SK-N-SH treated with all-trans-retinoic acid at 6 μM for 48 hours (cell line): ENCODE measurements around the gene ARL15.

ENCODE experiments used
- ATAC-seq: fragments of 200-7000 bp; cut with Tn5 transposase; 3 replicates; pipeline ENCODE4 v1.9.1; 2020; ENCODE audit warnings: mild to moderate bottlenecking, moderate library complexity
- ARNTL ChIP-seq: fragments of 450-650 bp; formaldehyde crosslinking; IDR thresholded peaks from 2 replicates; pipeline ENCODE4 v1.5.0; 2020; ENCODE audit warnings: low read depth, mild to moderate bottlenecking, moderate library complexity, borderline replicate concordance
- BACH2 ChIP-seq: fragments of 250-450 bp; sonication (Bioruptor Pico); IDR thresholded peaks from 2 replicates; pipeline ENCODE4 v1.9.0; 2021; ENCODE audit warnings: mild to moderate bottlenecking, borderline replicate concordance
- CSDC2 ChIP-seq: fragments of 250-450 bp; sonication (Bioruptor Pico); IDR thresholded peaks from 2 replicates; pipeline ENCODE4 v1.5.0; 2020; ENCODE audit warnings: mild to moderate bottlenecking, moderate library complexity
- ESRRG ChIP-seq: fragments of 250-450 bp; sonication (Bioruptor Pico); IDR thresholded peaks from 2 replicates; pipeline ENCODE4 v1.6.1; 2021; ENCODE audit warnings: mild to moderate bottlenecking
- GLIS3 ChIP-seq: fragments of 250-450 bp; sonication (Bioruptor Pico); IDR thresholded peaks from 2 replicates; pipeline ENCODE4 v1.5.0; 2020; ENCODE audit warnings: mild to moderate bottlenecking, moderate library complexity
- ISL1 ChIP-seq: fragments of 250-450 bp; sonication (Bioruptor Pico); IDR thresholded peaks from 2 replicates; pipeline ENCODE4 v2.1.2; 2022; ENCODE audit warnings: mild to moderate bottlenecking, moderate library complexity
- OSR1 ChIP-seq: fragments of 250-450 bp; sonication (Bioruptor Pico); IDR thresholded peaks from 2 replicates; pipeline ENCODE4 v1.8.0; 2022; ENCODE audit warnings: moderate library complexity, mild to moderate bottlenecking, inconsistent platforms
- PPARA ChIP-seq: fragments of 250-450 bp; sonication (Bioruptor Pico); IDR thresholded peaks from 2 replicates; pipeline ENCODE4 v1.5.0; 2020; ENCODE audit warnings: mild to moderate bottlenecking, borderline replicate concordance
- RARB ChIP-seq: fragments of 250-450 bp; sonication (Bioruptor Pico); IDR thresholded peaks from 2 replicates; pipeline ENCODE4 v1.8.0; 2021; ENCODE audit warnings: mild to moderate bottlenecking, moderate library complexity
- SNAI2 ChIP-seq: fragments of 250-450 bp; sonication (Bioruptor Pico); IDR thresholded peaks from 2 replicates; pipeline ENCODE4 v1.5.0; 2020; ENCODE audit warnings: mild to moderate bottlenecking, moderate library complexity
- TCF4 ChIP-seq: fragments of 250-450 bp; sonication (Bioruptor Pico); IDR thresholded peaks from 2 replicates; pipeline ENCODE4 v1.8.0; 2021; ENCODE audit warnings: mild to moderate bottlenecking, moderate library complexity, borderline replicate concordance
- TOX ChIP-seq: fragments of 250-450 bp; sonication (Bioruptor Pico); IDR thresholded peaks from 2 replicates; pipeline ENCODE4 v1.8.0; 2021; ENCODE audit warnings: mild to moderate bottlenecking, moderate library complexity, borderline replicate concordance
- ZC3H10 ChIP-seq: fragments of 250-450 bp; sonication (Bioruptor Pico); IDR thresholded peaks from 2 replicates; pipeline ENCODE4 v1.5.1; 2021; ENCODE audit warnings: mild to moderate bottlenecking, moderate library complexity
- ZFP3 ChIP-seq: fragments of 250-450 bp; sonication (Bioruptor Pico); IDR thresholded peaks from 2 replicates; pipeline ENCODE4 v1.5.0; 2020; ENCODE audit warnings: mild to moderate bottlenecking, moderate library complexity
- ZFP30 ChIP-seq: fragments of 450-650 bp; formaldehyde crosslinking; IDR thresholded peaks from 2 replicates; pipeline ENCODE4 v1.5.0; 2022; ENCODE audit warnings: mild to moderate bottlenecking, moderate library complexity
- ZNF565 ChIP-seq: fragments of 450-650 bp; formaldehyde crosslinking; conservative IDR thresholded peaks from 2 replicates; pipeline ENCODE4 v1.5.0; 2020; ENCODE audit warnings: low read depth, mild to moderate bottlenecking, moderate library complexity
- ZNF70 ChIP-seq: fragments of 450-650 bp; formaldehyde crosslinking; IDR thresholded peaks from 2 replicates; pipeline ENCODE4 v1.5.0; 2020; ENCODE audit warnings: mild to moderate bottlenecking, moderate library complexity
- ZNF8 ChIP-seq: fragments of 450-650 bp; formaldehyde crosslinking; IDR thresholded peaks from 2 replicates; pipeline ENCODE4 v1.5.0; 2020; ENCODE audit warnings: mild to moderate bottlenecking, moderate library complexity
- TF ChIP-seq, protein P1 (sequence below): fragments of 250-450 bp; sonication (Bioruptor Pico); IDR thresholded peaks from 2 replicates; pipeline ENCODE4 v1.5.0; 2020; ENCODE audit warnings: mild to moderate bottlenecking, moderate library complexity
- TF ChIP-seq, protein P2 (sequence below): fragments of 250-450 bp; sonication (Bioruptor Pico); IDR thresholded peaks from 2 replicates; pipeline ENCODE4 v1.5.1; 2021; ENCODE audit warnings: mild to moderate bottlenecking, moderate library complexity
- TF ChIP-seq, protein P3 (sequence below): fragments of 250-450 bp; sonication (Bioruptor Pico); IDR thresholded peaks from 2 replicates; pipeline ENCODE4 v1.8.0; 2020; ENCODE audit warnings: mild to moderate bottlenecking, moderate library complexity, borderline replicate concordance
- TF ChIP-seq, protein P4 (sequence below): fragments of 250-450 bp; sonication (Bioruptor Pico); IDR thresholded peaks from 2 replicates; pipeline ENCODE4 v1.5.1; 2020; ENCODE audit warnings: low read depth, mild to moderate bottlenecking, moderate library complexity
- TF ChIP-seq, protein P5 (sequence below): fragments of 250-450 bp; sonication (Bioruptor Pico); IDR thresholded peaks from 2 replicates; pipeline ENCODE4 v1.8.0; 2021; ENCODE audit warnings: low read depth, mild to moderate bottlenecking, moderate library complexity, borderline replicate concordance

Gene ARL15

DNA sequence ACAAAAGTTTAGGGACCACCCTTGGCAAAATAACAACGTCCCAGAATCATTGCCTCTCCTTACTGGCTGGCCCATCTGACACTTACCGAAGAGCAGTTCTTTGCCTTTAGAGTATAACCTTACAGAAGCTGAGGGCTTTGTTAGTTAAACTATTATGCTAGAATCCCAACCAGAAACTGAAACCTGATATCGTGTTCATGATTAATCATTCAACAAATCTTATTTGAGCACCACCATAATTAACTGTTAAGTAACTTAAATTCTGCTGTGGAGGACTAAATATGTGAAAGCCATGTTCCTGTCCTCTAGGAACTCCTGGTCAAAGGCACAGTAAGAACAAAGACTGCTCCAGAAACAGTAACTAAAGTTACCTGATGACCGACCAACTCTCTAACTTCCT is 104.9 kb downstream of the ARL15 start (continued):
- TF ChIP-seq, protein P1, sequence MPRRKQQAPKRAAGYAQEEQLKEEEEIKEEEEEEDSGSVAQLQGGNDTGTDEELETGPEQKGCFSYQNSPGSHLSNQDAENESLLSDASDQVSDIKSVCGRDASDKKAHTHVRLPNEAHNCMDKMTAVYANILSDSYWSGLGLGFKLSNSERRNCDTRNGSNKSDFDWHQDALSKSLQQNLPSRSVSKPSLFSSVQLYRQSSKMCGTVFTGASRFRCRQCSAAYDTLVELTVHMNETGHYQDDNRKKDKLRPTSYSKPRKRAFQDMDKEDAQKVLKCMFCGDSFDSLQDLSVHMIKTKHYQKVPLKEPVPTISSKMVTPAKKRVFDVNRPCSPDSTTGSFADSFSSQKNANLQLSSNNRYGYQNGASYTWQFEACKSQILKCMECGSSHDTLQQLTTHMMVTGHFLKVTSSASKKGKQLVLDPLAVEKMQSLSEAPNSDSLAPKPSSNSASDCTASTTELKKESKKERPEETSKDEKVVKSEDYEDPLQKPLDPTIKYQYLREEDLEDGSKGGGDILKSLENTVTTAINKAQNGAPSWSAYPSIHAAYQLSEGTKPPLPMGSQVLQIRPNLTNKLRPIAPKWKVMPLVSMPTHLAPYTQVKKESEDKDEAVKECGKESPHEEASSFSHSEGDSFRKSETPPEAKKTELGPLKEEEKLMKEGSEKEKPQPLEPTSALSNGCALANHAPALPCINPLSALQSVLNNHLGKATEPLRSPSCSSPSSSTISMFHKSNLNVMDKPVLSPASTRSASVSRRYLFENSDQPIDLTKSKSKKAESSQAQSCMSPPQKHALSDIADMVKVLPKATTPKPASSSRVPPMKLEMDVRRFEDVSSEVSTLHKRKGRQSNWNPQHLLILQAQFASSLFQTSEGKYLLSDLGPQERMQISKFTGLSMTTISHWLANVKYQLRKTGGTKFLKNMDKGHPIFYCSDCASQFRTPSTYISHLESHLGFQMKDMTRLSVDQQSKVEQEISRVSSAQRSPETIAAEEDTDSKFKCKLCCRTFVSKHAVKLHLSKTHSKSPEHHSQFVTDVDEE (CRISPR knock-in tag): no peak
- TF ChIP-seq BACH2 (CRISPR knock-in tag) (no peak), ZFP30 (CRISPR knock-in tag) (no peak), OSR1 (CRISPR knock-in tag) (no peak), ESRRG (CRISPR knock-in tag) (no peak)
- TF ChIP-seq, protein P2, sequence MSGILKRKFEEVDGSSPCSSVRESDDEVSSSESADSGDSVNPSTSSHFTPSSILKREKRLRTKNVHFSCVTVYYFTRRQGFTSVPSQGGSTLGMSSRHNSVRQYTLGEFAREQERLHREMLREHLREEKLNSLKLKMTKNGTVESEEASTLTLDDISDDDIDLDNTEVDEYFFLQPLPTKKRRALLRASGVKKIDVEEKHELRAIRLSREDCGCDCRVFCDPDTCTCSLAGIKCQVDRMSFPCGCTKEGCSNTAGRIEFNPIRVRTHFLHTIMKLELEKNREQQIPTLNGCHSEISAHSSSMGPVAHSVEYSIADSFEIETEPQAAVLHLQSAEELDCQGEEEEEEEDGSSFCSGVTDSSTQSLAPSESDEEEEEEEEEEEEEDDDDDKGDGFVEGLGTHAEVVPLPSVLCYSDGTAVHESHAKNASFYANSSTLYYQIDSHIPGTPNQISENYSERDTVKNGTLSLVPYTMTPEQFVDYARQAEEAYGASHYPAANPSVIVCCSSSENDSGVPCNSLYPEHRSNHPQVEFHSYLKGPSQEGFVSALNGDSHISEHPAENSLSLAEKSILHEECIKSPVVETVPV: no peak

DNA sequence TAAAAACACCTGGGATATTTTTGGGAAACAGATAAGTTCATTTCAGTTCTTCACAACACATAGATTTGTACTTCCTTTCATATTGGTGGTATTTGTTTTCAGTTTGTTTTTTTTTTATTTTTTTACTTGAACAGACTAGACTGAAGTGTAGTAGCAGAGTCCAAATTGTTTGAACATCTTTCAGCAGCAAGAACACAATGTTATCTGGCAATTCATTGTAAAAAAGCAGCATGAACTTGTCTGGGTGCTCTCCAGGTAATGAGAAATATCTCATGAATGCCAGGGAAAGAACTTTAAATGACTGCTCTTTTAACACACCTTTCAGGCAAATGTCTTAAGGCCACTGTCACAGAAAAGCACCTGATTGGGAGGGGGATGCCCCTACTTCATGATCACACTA is 113.4 kb downstream of the ARL15 start:
- ATAC-seq: no peak
- TF ChIP-seq ZNF565 (CRISPR knock-in tag): no peak
- TF ChIP-seq ZNF8 (CRISPR knock-in tag): no peak
- TF ChIP-seq PPARA: no peak

DNA sequence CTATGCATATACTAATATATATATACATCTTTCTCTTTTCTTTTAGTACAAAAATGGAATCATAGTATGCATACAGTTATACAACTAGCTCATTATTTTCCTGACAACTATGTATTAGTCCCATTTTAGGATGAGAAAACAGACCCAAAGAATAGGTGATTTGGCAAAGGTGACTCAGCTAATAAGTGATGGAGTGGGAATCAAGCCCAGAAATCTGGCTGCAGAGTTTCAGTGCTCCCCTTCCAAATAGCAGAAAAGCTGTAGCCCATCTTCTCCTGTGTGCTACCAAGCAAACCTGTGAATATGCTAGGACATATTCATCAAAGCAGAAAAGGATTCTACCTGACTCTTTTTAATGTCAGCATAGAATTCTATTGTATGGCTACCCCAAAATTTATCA is 114.7 kb downstream of the ARL15 start:
- ATAC-seq: no peak
- no peak for TF ChIP-seq RARB (CRISPR knock-in tag)
- no peak for TF ChIP-seq ZNF565 (CRISPR knock-in tag)
- no peak for TF ChIP-seq TCF4 (CRISPR knock-in tag)
- no peak for TF ChIP-seq ARNTL
- TF ChIP-seq ISL1 (CRISPR knock-in tag): no peak
- no peak for TF ChIP-seq ZC3H10 (CRISPR knock-in tag)
- TF ChIP-seq, protein P2: no peak
- TF ChIP-seq PPARA: no peak
- TF ChIP-seq ESRRG (CRISPR knock-in tag): no peak
- TF ChIP-seq ZNF70 (CRISPR knock-in tag): no peak
- TF ChIP-seq, protein P3, sequence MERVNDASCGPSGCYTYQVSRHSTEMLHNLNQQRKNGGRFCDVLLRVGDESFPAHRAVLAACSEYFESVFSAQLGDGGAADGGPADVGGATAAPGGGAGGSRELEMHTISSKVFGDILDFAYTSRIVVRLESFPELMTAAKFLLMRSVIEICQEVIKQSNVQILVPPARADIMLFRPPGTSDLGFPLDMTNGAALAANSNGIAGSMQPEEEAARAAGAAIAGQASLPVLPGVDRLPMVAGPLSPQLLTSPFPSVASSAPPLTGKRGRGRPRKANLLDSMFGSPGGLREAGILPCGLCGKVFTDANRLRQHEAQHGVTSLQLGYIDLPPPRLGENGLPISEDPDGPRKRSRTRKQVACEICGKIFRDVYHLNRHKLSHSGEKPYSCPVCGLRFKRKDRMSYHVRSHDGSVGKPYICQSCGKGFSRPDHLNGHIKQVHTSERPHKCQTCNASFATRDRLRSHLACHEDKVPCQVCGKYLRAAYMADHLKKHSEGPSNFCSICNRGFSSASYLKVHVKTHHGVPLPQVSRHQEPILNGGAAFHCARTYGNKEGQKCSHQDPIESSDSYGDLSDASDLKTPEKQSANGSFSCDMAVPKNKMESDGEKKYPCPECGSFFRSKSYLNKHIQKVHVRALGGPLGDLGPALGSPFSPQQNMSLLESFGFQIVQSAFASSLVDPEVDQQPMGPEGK: no peak

DNA sequence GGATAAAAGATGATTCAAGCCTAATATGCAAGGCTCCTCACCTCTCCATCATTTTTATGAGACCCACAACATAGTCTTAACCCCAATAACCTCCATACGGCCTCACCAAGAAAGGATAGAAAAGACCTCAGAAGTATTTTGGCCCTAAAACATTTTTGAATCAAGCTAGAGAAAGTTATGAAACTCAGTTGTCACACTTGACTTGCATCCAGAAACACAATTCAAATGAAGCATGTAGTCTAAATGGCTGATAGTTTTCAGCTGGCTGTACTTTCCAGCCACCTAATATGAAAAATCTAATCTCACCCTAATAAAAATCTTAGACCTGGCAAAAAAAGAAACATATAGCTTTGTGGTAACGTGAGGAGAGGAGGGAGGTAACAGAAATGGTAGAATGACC is 116.1 kb downstream of the ARL15 start:
- ATAC-seq: no peak
- TF ChIP-seq CSDC2 (CRISPR knock-in tag) (no peak), OSR1 (CRISPR knock-in tag) (no peak), PPARA (no peak), SNAI2 (no peak), ZNF8 (CRISPR knock-in tag) (no peak), ZNF70 (CRISPR knock-in tag) (no peak), ZFP3 (CRISPR knock-in tag) (no peak), TOX (CRISPR knock-in tag) (no peak), GLIS3 (no peak), ESRRG (CRISPR knock-in tag) (no peak), ZC3H10 (CRISPR knock-in tag) (no peak), ARNTL (no peak), ZNF565 (CRISPR knock-in tag) (no peak), RARB (CRISPR knock-in tag) (no peak), TCF4 (CRISPR knock-in tag) (no peak), BACH2 (CRISPR knock-in tag) (no peak), ZFP30 (CRISPR knock-in tag) (no peak)
- TF ChIP-seq, protein P4, sequence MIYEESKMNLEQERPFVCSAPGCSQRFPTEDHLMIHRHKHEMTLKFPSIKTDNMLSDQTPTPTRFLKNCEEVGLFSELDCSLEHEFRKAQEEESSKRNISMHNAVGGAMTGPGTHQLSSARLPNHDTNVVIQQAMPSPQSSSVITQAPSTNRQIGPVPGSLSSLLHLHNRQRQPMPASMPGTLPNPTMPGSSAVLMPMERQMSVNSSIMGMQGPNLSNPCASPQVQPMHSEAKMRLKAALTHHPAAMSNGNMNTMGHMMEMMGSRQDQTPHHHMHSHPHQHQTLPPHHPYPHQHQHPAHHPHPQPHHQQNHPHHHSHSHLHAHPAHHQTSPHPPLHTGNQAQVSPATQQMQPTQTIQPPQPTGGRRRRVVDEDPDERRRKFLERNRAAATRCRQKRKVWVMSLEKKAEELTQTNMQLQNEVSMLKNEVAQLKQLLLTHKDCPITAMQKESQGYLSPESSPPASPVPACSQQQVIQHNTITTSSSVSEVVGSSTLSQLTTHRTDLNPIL: no peak
- TF ChIP-seq, protein P1 (CRISPR knock-in tag): no peak
- TF ChIP-seq, protein P5, sequence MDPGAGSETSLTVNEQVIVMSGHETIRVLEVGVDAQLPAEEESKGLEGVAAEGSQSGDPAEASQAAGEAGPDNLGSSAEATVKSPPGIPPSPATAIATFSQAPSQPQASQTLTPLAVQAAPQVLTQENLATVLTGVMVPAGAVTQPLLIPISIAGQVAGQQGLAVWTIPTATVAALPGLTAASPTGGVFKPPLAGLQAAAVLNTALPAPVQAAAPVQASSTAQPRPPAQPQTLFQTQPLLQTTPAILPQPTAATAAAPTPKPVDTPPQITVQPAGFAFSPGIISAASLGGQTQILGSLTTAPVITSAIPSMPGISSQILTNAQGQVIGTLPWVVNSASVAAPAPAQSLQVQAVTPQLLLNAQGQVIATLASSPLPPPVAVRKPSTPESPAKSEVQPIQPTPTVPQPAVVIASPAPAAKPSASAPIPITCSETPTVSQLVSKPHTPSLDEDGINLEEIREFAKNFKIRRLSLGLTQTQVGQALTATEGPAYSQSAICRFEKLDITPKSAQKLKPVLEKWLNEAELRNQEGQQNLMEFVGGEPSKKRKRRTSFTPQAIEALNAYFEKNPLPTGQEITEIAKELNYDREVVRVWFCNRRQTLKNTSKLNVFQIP (CRISPR knock-in tag): no peak
